Ishikawa (cell line): Measurements from ENCODE around the gene FBXO28.

Source experiments
- EP300 ChIP-seq: IDR thresholded peaks from 2 replicates; pipeline ENCODE4 v1.6.1; 2012; ENCODE audit warnings: borderline replicate concordance
- ZBTB7A ChIP-seq: IDR thresholded peaks from 2 replicates; pipeline ENCODE4 v1.6.1; 2012; ENCODE audit warnings: low read depth

DNA sequence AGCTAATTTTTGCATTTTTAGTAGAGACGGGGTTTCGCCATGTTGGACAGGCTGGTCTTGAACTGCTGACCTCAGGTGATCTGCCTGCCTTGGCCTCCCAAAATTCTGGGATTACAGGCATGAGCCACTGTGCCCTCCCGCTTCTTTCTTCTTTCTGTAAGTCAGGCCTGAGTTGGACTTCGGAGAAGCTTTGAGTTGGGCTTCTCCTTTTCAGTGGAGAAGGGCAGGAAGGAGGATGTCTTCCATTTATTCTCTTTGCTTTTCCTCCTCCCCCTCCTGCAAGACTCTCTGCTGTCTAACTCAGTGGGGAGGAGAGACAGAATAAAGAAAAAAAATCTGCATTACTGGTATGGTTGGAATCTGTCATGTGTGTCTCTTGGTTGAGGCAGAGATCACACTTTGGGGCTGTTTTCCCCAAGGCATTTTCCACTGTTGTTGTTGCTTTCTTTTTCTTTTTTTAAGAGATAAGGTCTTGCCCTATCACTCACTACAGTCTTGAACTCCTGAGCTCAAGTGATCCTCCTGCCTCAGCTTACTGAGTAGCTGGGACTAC, 55.9 kb downstream of the FBXO28 start:
- TF ChIP-seq ZBTB7A, result no peak
- TF ChIP-seq EP300, result no peak
